GM10266 (cell line): ENCODE measurements around the gene COBL.
A peak's percentile ranks its signal among the peaks of the same experiment; 100 is the strongest.

Experiments
- DNase-seq: peaks from one replicate; pipeline ENCODE4 v3.0.0; 2012; ENCODE audit errors: extremely low spot score
- TF ChIP-seq, protein P1 (sequence below): IDR thresholded peaks from 2 replicates; pipeline ENCODE4 v1.5.1; 2012; ENCODE audit warnings: mild to moderate bottlenecking, low read depth; ENCODE audit not compliant: control insufficient read depth, insufficient read depth; ENCODE audit errors: missing control alignments

Gene COBL

DNA sequence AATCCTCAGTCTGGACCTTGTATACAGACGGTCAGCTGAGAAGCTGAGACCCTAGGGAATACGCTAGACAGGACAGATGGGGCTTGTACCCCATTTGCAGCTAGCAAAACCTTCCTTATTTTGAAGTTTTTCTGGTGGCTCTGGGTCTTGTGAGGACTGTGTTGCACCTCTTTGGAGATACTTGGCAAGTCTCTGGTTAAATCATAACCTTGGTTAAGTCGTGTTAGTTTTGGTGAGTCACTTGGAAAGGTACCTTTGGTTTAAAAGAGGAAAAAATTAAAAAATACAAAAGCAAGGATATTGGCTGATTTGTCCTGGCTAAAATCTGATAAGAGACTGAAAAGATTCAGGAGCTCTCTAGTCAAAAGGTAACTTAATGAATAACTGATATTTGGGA is 140.6 kb downstream of the COBL start:
- TF ChIP-seq, protein P1, sequence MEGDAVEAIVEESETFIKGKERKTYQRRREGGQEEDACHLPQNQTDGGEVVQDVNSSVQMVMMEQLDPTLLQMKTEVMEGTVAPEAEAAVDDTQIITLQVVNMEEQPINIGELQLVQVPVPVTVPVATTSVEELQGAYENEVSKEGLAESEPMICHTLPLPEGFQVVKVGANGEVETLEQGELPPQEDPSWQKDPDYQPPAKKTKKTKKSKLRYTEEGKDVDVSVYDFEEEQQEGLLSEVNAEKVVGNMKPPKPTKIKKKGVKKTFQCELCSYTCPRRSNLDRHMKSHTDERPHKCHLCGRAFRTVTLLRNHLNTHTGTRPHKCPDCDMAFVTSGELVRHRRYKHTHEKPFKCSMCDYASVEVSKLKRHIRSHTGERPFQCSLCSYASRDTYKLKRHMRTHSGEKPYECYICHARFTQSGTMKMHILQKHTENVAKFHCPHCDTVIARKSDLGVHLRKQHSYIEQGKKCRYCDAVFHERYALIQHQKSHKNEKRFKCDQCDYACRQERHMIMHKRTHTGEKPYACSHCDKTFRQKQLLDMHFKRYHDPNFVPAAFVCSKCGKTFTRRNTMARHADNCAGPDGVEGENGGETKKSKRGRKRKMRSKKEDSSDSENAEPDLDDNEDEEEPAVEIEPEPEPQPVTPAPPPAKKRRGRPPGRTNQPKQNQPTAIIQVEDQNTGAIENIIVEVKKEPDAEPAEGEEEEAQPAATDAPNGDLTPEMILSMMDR, result no peak
- no peak for DNase-seq

DNA sequence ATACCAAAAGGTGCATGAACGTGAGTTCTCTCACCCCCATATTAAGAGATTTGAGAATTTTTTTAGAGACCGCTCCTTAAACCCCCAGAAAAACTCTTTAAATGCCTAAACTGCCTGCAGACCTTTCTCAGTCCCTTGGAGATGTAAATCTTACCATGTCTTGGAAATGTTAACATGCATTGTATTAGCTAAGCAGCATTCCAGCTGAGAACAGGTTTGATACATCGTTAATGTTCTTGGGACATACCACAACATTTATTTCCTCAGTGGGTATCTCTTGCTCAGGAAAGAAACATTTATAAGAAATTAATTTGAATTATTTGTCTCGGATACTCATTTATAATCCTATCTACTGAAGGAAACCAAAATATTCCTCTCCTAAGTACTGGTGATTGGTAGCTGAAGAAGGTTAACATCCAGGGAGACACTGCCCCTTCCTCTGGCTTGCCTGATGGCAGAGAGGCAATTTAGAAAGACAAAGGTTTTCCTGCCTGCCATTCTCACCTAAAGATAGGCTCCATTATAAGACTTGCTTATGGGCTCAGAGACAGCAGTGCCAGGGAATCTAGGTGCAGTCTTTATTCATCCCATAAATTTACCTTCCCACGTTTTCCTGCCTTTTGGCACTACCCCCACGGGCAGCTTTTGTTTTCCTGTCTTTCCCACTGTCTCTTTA is 141.2 kb downstream of the COBL start:
- DNase-seq, result no peak
- TF ChIP-seq, protein P1, result no peak

DNA sequence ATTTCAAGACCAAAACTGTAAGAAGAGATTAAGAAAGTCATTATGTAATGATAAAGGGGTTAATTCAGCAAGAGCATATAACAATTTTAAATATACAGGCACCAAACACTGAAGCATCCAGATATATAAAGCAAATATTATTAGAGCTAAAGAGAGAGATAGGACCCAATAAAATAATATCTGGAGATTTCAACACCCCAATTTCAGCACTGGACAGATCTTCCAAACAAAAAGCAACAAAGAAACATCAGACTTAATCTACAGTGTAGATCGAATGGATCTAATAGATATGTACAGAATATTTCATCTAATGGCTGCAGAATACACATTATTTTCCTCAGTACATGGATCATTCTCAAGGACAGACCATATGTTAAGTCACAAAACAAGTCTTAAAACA is 151.3 kb downstream of the COBL start:
- no peak for DNase-seq
- TF ChIP-seq, protein P1, result no peak

DNA sequence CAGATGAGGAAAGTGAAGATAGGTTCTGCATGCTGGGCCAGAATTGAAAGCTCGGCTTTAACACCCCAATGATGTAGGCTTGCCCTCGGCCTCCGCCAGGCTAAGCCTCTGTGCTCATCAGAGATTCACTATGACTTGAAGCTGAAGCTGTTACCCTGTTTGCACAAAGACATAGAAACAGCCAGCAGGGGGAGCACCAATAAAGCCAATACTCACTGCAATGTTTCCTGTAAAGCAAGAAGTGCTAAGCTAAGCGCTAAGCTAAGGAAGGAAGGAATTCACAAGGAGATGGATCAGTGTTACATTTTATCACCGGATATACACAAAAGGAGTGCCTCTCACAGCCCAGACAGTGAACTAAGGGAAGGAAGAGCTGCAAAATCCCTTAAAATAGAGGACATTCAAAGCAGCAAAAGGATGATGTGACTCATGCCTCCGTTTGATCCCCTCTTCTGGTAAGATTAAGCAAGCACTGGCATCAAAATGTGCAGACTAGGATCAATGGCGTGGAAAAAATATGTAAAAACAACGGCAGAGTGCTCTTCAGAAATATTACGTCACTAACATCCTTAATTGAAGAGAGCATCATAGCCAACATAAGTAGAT is 153.8 kb downstream of the COBL start:
- DNase-seq, result peak; percentile 62
- TF ChIP-seq, protein P1, result peak; percentile 89

DNA sequence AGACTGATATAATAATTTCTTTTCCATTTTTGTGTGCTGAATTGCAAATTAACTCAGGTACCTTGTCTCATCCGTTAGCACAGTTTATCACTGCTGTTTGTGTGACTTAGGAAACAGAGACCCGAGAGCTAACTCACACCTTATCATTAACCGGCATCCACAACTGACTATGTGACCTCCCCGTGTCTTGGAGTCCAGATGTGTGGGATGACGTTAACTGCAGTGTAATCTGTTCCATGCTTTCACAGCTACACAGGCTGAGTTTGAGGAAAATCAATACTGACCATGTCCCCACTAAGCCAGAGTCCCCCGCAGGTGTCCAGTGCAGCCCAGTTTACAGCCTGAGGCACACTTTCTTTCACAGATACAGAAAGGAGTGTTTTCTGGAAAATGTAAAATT is 154.7 kb downstream of the COBL start:
- DNase-seq, result no peak
- TF ChIP-seq, protein P1, result no peak

DNA sequence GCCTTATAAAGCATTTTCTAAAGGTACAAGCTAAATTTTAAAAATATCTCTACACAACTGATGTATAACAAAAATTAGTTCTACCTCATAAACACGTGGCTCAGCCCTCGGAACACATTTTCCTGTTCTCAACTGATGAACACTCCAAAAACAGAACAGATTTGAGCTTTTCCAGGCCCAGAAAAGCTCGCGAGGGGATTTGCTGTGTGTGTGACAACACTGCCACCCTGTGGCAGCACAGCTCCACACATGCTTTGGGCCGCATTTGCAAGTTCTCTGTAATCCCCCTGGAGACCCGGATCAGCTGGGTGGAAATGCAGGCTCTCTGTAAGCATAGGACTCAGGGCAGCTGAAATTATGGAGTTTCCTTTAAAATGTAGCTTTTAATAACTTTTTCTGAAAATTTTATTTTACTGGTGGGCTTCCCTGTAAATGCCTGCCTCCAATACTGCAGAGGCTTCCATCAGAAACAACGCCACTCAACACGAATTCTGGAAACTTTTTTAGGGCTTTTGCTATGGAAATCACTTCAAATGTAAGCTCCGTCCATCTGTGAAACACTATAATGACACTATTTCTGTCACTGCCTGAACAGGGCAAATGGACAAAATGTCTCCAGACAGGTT is 155.5 kb downstream of the COBL start:
- DNase-seq, result peak; percentile 62
- TF ChIP-seq, protein P1, result peak; percentile 91

DNA sequence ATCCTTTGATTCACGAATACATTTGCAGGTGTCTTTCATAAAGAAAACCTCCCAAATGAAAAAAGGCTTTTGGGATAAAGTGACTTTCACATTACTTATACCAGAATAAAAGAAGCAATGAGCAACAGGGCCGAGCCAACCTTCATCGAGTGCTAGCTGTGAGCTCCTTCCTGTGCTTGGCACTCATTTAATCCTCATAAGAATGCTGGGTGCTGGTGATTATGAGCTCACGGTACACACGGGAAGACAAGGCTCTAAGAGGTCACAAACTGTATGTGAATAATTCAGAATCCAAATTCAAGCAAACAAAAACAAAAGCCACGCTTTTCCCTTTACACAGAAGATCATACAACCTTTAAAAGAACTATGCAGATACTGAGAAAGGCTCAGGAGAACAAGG is 156.2 kb downstream of the COBL start:
- DNase-seq, result no peak
- TF ChIP-seq, protein P1, result no peak
